PC-9 (cell line): ENCODE data around the gene CDH13. TPM values are rescaled to one million over a fixed set of nuclear protein-coding genes. Genes with fewer than 3 reads are reported as not detected.

ENCODE experiments used
- BruUV-seq: library from RNA; stranded (reverse); fragments of 400-500 nt; replicated peaks from 2 replicates; lab custom pipeline; 2021; lab: Mats Ljungman, UMichigan
- CTCF ChIA-PET: fragments of 300-600 bp; sonication (Branson Sonifier 250); formaldehyde crosslinking; loops from one replicate; lab custom pipeline; 2022; ENCODE audit warnings: antibody characterized with exemption; lab: Charles Lee
- POLR2A ChIA-PET: fragments of 300-600 bp; sonication (Branson Sonifier 250); formaldehyde crosslinking; loops from one replicate; lab custom pipeline; 2022; ENCODE audit warnings: antibody characterized with exemption; ENCODE audit not compliant: unreplicated experiment; lab: Charles Lee
- DNase-seq, 2 experiments: peaks; one replicate each; pipeline versions ENCODE4 v3.0.0 to v3.0.0-alpha.2; 2015 to 2022; ENCODE audit warnings: mixed read lengths in 1 of 2
- H2AFZ ChIP-seq: fragments of 200-600 bp; sonication (generic); 2 replicates; pipeline ENCODE4 v1.8.1; 2017; ENCODE audit warnings: antibody characterized with exemption
- H3F3A ChIP-seq: fragments of 200-600 bp; sonication (generic); 2 replicates; pipeline ENCODE4 v1.8.1; 2017; ENCODE audit warnings: antibody characterized with exemption, mild to moderate bottlenecking, low read depth; ENCODE audit not compliant: insufficient read depth
- H3K27ac ChIP-seq: fragments of 200-600 bp; sonication (generic); 2 replicates; pipeline ENCODE4 v1.6.1; 2016; ENCODE audit warnings: mixed run types
- H3K27me3 ChIP-seq: fragments of 200-600 bp; sonication (generic); 2 replicates; pipeline ENCODE4 v1.6.1; 2016; ENCODE audit warnings: low read depth, mixed run types; ENCODE audit not compliant: insufficient read depth
- H3K36me3 ChIP-seq: fragments of 200-600 bp; sonication (generic); 2 replicates; pipeline ENCODE4 v1.6.1; 2016; ENCODE audit warnings: low read depth, mixed run types
- H3K4me1 ChIP-seq: fragments of 200-600 bp; sonication (generic); replicated peaks from 2 replicates; pipeline ENCODE4 v1.6.1; 2016; ENCODE audit warnings: mixed run types; ENCODE audit not compliant: insufficient read depth
- H3K4me2 ChIP-seq: fragments of 200-600 bp; sonication (generic); 2 replicates; pipeline ENCODE4 v1.6.1; 2017; ENCODE audit warnings: mixed run types
- H3K4me3 ChIP-seq: fragments of 200-600 bp; sonication (generic); 2 replicates; pipeline ENCODE4 v1.6.1; 2016; ENCODE audit warnings: mixed run types
- H3K79me2 ChIP-seq: fragments of 200-600 bp; sonication (generic); 2 replicates; pipeline ENCODE4 v1.6.1; 2017; ENCODE audit warnings: low read depth, mixed run types
- H3K9me2 ChIP-seq: fragments of 200-600 bp; sonication (generic); 2 replicates; pipeline ENCODE4 v1.8.1; 2017; ENCODE audit warnings: mild to moderate bottlenecking; ENCODE audit not compliant: insufficient read depth
- H3K9me3 ChIP-seq: fragments of 200-600 bp; sonication (generic); 2 replicates; pipeline ENCODE4 v1.8.1; 2016; ENCODE audit warnings: low read depth; ENCODE audit not compliant: insufficient read depth
- H4K20me1 ChIP-seq: fragments of 200-600 bp; sonication (generic); 2 replicates; pipeline ENCODE4 v1.8.1; 2017; ENCODE audit not compliant: insufficient read depth
- CTCF ChIP-seq: fragments of 200-600 bp; sonication (generic); conservative IDR thresholded peaks from 2 replicates; pipeline ENCODE4 v1.6.1; 2017; ENCODE audit warnings: mixed run types, antibody characterized with exemption, mild to moderate bottlenecking, moderate library complexity
- EZH2 ChIP-seq: fragments of 200-600 bp; sonication (generic); IDR thresholded peaks from 2 replicates; pipeline ENCODE4 v1.8.0; 2017; ENCODE audit warnings: antibody characterized with exemption, low read depth
- intact Hi-C: fragments of 100-400 bp; cut with micrococcal nuclease; formaldehyde crosslinking; loops from one replicate; pipeline ENCODE4 v1.10.0; 2022; ENCODE audit not compliant: unreplicated experiment
- total RNA-seq: library from RNA; stranded (reverse); gene quantifications from 2 replicates; pipeline ENCODE4 v1.2.3, GENCODE V29; 2021

CDH13 gene
- total RNA-seq, 1 experiment from 2014 or later = 0.24 TPM

- TF ChIP-seq EZH2 = no peak
- TF ChIP-seq CTCF = no peak
- ChIA-PET CTCF (no interaction called here), POLR2A (no interaction called here)
- H3K4me1 ChIP-seq = no peaks in the 10 kb centered on the region
- H3K27me3 ChIP-seq = peaks cover 30% of the 10 kb centered on the region
- intact Hi-C loops = no loop called here
- no peaks in the 10 kb centered on the region for H3K79me2 ChIP-seq
- no peaks in the 10 kb centered on the region for H3K9me3 ChIP-seq
- H3K27ac ChIP-seq = no peak overlapping the region
- no peaks in the 10 kb centered on the region; the same call in 1 of the 2 replicates for H3K9me2 ChIP-seq
- no peaks in the 10 kb centered on the region for H4K20me1 ChIP-seq
- DNase-seq = no peak
- no peaks in the 10 kb centered on the region for H3F3A ChIP-seq
- no peaks in the 10 kb centered on the region for H3K36me3 ChIP-seq
- H3K4me3 ChIP-seq = no peak overlapping the region
- H3K4me2 ChIP-seq = no peak overlapping the region
- no peak overlapping the region for H2AFZ ChIP-seq
- BruUV-seq = no TSS peak
Observed at GRCh38 chr16:83338138-83338537, 711.4 kb downstream of the CDH13 start.

- intact Hi-C loops = no loop called here
- no peak overlapping the region for H3K4me2 ChIP-seq
Observed at GRCh38 chr16:83338941-83339340, 712.2 kb downstream of the CDH13 start.

GRCh38 chr16:83343935-83344366 lies 717.2 kb downstream of the CDH13 start:
- Histone ChIP-seq H3K36me3 (no peaks in the 10 kb centered on the region), H2AFZ (no peak overlapping the region), H3K9me2 (no peaks in the 10 kb centered on the region; the same call in 1 of the 2 replicates), H3K4me1 (no peaks in the 10 kb centered on the region), H3K27ac (no peak overlapping the region), H3K4me3 (no peak overlapping the region), H3K79me2 (no peaks in the 10 kb centered on the region), H3F3A (no peaks in the 10 kb centered on the region), H3K4me2 (no peak overlapping the region), H3K27me3 (0 out of 2 replicates have a peak, but pooled peaks cover 14% of the 10 kb centered on the region), H4K20me1 (no peaks in the 10 kb centered on the region), H3K9me3 (no peaks in the 10 kb centered on the region)
- no peak for TF ChIP-seq EZH2
- no peak for TF ChIP-seq CTCF
- DNase-seq = peak in 1 of 2 experiments; percentile 36
- CTCF ChIA-PET = no interaction called here
- intact Hi-C loops = no loop called here
- BruUV-seq = no TSS peak
- POLR2A ChIA-PET = no interaction called here

More at GRCh38 chr16:83338941-83339340, 712.2 kb downstream of the CDH13 start:
- Histone ChIP-seq H3K27me3 (peaks cover 27% of the 10 kb centered on the region), H3K4me3 (no peak overlapping the region), H3K4me1 (no peaks in the 10 kb centered on the region), H3K9me3 (no peaks in the 10 kb centered on the region), H4K20me1 (no peaks in the 10 kb centered on the region), H3K36me3 (no peaks in the 10 kb centered on the region), H2AFZ (no peak overlapping the region), H3K9me2 (no peaks in the 10 kb centered on the region; the same call in 1 of the 2 replicates), H3K27ac (no peak overlapping the region), H3F3A (no peaks in the 10 kb centered on the region), H3K79me2 (no peaks in the 10 kb centered on the region)
- DNase-seq = no peak
- no TSS peak for BruUV-seq
- POLR2A ChIA-PET = no interaction called here
- CTCF ChIA-PET = no interaction called here
- TF ChIP-seq EZH2 (no peak), CTCF (no peak)
